ENCODE results near the gene DEAF1.

Gene DEAF1

GRCh38 chr11:641806-642370, 53.1 kb downstream of the DEAF1 start:
- no peak for TF ChIP-seq ZNF274 (IDR thresholded peaks at IDR 0.05; ENCODE audit: low read depth, low read length)
- no peak overlapping the region for H3K4me3 ChIP-seq (ENCODE audit: low read length)

- no peak overlapping the region for H3K4me3 ChIP-seq (ENCODE audit: low read length)
- no peak for TF ChIP-seq ZNF274 (IDR thresholded peaks at IDR 0.05; ENCODE audit: low read depth, low read length)
These were observed 54.9 kb downstream of the DEAF1 start for GRCh38 chr11:640021-640706.

GRCh38 chr11:639332-639955, 55.6 kb downstream of the DEAF1 start:
- no peak for TF ChIP-seq ZNF274 (IDR thresholded peaks at IDR 0.05; ENCODE audit: low read depth, low read length)
- no peak overlapping the region for H3K4me3 ChIP-seq (ENCODE audit: low read length)

GRCh38 chr11:638631-639331, 56.2 kb downstream of the DEAF1 start:
- no peak for TF ChIP-seq ZNF274 (IDR thresholded peaks at IDR 0.05; ENCODE audit: low read depth, low read length)
- no peak overlapping the region for H3K4me3 ChIP-seq (ENCODE audit: low read length)

DNA sequence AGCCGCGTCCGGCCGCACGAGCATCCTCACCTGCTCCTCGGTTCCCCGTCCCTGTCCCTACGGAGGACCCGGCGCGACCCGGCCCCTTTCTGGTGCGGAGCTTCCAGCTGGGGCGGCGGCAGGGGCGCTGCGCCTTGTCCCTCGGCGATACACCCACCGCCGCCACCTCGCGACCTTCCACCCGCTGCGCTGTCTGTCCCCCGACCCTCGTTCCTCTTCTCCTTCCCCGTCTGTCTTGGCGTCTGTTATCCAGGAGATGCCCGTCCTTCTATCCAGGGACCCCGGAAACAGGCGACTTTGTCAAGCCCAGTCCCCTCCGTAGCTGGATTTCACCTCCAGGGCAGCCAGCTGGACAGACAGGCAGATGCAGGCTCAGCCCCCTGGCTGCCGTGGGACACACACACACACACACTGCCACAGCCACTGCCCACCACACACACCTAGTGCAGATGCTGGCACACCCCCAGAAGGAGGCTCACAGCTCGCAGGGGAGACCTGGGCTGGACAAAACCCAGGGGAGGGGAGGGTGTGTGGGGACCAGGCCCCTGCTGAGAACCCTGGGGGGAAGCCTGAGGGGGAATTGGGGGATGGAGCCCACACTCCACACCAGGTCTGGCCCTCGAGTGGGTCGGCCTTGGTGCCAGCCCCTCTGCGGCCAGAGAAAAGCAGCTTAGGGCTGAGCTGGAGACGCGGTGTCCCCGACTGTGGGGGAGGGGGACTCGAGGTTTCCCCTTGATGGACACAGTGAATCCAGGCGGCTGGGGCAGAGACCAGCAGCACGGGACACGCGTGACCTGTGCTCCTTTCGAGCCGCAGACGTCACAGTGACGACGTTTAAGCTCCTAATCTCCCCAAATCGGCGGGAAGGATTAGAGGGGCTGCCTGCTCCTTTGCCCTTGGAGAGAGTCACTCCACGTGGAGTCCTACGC, 57.2 kb downstream of the DEAF1 start:
- TF ChIP-seq ZNF274 (IDR thresholded peaks at IDR 0.05; ENCODE audit: low read depth, low read length) = no peak
- no peak overlapping the region for H3K4me3 ChIP-seq (ENCODE audit: low read length)

DNA sequence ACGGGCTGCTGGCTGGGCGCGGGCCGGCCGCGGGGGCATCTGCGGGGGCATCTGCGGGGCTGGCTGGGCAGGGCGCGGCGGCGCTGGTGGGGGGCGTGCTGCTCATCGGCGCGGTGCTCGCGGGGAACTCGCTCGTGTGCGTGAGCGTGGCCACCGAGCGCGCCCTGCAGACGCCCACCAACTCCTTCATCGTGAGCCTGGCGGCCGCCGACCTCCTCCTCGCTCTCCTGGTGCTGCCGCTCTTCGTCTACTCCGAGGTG, 57.8 kb downstream of the DEAF1 start:
- TF ChIP-seq ZNF274 (IDR thresholded peaks at IDR 0.05; ENCODE audit: low read depth, low read length) = no peak
- no peak overlapping the region for H3K4me3 ChIP-seq (ENCODE audit: low read length)

GRCh38 chr11:636511-637332, 58.3 kb downstream of the DEAF1 start, which contains the start of gene DRD4:
Gene DRD4 (plus strand): TSS chr11:637269. CDS start chr11:637305, 36 bp downstream.
- no peak for TF ChIP-seq ZNF274 (IDR thresholded peaks at IDR 0.05; ENCODE audit: low read depth, low read length)
- no peak within 1 kb of the TSS for H3K4me3 ChIP-seq (ENCODE audit: low read length)

DNA sequence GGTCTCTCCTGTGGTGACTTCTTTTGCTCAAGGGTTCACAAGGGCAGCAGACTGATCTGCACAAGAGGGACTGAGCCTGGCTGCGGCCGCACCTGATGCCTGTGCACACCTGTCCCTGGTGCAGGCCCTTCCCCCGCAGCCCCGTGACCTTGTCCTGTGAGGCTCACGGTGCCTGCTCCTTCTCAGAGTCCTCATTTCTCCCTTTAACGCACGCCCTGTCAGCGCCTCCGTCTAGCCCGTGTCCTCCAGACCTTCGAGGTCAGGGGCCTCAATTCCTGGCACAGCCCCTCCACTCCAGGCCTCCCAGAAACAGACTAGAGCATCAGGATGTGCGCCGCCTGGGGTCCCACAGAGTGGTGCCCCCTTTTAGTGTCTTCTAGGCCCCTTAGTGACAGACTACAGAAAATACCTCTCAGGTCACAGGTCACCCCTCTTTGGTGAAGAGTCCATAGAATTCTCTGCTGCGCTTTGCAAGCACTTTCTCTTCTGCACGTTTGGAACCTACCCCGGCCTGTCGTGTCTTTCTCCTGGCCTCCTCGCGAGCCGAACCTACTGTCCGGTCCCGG, 59.0 kb downstream of the DEAF1 start:
- no peak overlapping the region for H3K4me3 ChIP-seq (ENCODE audit: low read length)
- TF ChIP-seq ZNF274 (IDR thresholded peaks at IDR 0.05; ENCODE audit: low read depth, low read length) = no peak

DNA sequence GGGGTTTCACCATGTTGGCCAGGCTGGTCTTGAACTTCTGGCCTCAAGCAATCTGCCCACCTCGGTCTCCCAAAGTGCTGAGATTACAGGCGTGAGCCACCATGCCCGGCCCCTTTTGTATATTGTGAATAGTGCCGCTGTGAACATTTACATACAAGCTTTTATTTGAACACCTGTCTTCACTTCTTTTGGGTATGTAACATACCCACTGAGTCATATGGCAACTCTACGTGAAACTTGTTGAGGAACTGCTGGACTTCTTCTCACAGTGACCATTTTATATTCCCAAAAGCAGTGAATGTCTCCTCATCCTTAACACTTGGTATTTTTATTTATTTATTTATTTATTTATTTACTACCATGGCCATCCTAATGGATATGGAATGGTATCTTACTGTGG, 64.2 kb downstream of the DEAF1 start:
- TF ChIP-seq ZNF274 (IDR thresholded peaks at IDR 0.05; ENCODE audit: low read depth, low read length) = no peak
- no peak overlapping the region for H3K4me3 ChIP-seq (ENCODE audit: low read length)

- no peak overlapping the region; the same call in 1 of the 2 replicates for H3K4me3 ChIP-seq (ENCODE audit: low read length)
These were observed 65.8 kb downstream of the DEAF1 start for GRCh38 chr11:629237-629583.

GRCh38 chr11:628056-628455, 67.0 kb downstream of the DEAF1 start:
- no peak for TF ChIP-seq ZNF274 (IDR thresholded peaks at IDR 0.05; ENCODE audit: low read depth, low read length)
- no peak overlapping the region; the same call in 1 of the 2 replicates for H3K4me3 ChIP-seq (ENCODE audit: low read length)

More at GRCh38 chr11:629237-629583, 65.8 kb downstream of the DEAF1 start:
- TF ChIP-seq ZNF274 (IDR thresholded peaks at IDR 0.05; ENCODE audit: low read depth, low read length) = no peak

DNA sequence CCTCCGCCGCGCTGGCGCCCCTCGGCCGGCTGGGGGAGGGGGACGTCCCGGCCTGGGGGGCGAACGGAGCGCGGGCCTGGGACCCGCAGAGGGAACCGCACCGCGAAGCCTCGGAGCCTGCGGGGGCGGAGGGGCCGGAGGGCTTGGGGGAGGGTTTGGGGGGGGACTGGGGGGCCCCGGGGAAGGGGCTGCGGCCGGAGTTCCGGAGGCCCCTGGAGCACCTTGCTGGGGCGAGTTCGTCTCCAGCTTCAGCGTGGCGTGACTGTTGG, 67.8 kb downstream of the DEAF1 start:
- no peak overlapping the region for H3K4me3 ChIP-seq (ENCODE audit: low read length)
- no peak for TF ChIP-seq ZNF274 (IDR thresholded peaks at IDR 0.05; ENCODE audit: low read depth, low read length)

Data from GM08714 (cell line).